ENCODE data around the gene NPAT.
"Not testable (repeated sequence)": the region's sequence is repeated elsewhere in the genome, so short reads cannot be mapped to it uniquely, and the experiment has no call there.

NPAT gene

GRCh38 chr11:108218912-108219783 lies 3.3 kb downstream of the NPAT start:
- DNase-seq (ENCODE audit: low read depth in 2 of 2): no peak

GRCh38 chr11:108218455-108218854 lies 4.0 kb downstream of the NPAT start:
- DNase-seq (ENCODE audit: low read depth in 2 of 2): no peak

GRCh38 chr11:108216988-108217387 lies 5.5 kb downstream of the NPAT start:
- no peak for DNase-seq (ENCODE audit: low read depth in 2 of 2)

GRCh38 chr11:108213784-108214183 lies 8.7 kb downstream of the NPAT start:
- DNase-seq (ENCODE audit: low read depth in 2 of 2): no peak

GRCh38 chr11:108210441-108210840 lies 12.0 kb downstream of the NPAT start:
- DNase-seq (ENCODE audit: low read depth in 2 of 2): no peak

GRCh38 chr11:108207683-108208060 lies 14.8 kb downstream of the NPAT start:
- DNase-seq (ENCODE audit: low read depth in 2 of 2): no peak

GRCh38 chr11:108206969-108207682 lies 15.3 kb downstream of the NPAT start:
- no peak for DNase-seq (ENCODE audit: low read depth in 2 of 2)

- DNase-seq (ENCODE audit: low read depth in 2 of 2): no peak
Observed at GRCh38 chr11:108206171-108206570, 16.3 kb downstream of the NPAT start.

GRCh38 chr11:108204929-108205499 lies 17.4 kb downstream of the NPAT start:
- no peak for DNase-seq (ENCODE audit: low read depth in 2 of 2)

GRCh38 chr11:108204376-108204775 lies 18.1 kb downstream of the NPAT start:
- no peak for DNase-seq (ENCODE audit: low read depth in 2 of 2)

- DNase-seq (ENCODE audit: low read depth in 2 of 2): no peak
Observed at GRCh38 chr11:108203075-108203474, 19.4 kb downstream of the NPAT start.

GRCh38 chr11:108199446-108200321 lies 22.8 kb downstream of the NPAT start:
- DNase-seq (ENCODE audit: low read depth in 2 of 2): peak; percentile 56 to 63

GRCh38 chr11:108198833-108199232 lies 23.6 kb downstream of the NPAT start:
- DNase-seq (ENCODE audit: low read depth in 2 of 2): no peak

GRCh38 chr11:108197351-108197750 lies 25.1 kb downstream of the NPAT start:
- no peak for DNase-seq (ENCODE audit: low read depth in 2 of 2)

GRCh38 chr11:108196901-108197300 lies 25.5 kb downstream of the NPAT start:
- no peak for DNase-seq (ENCODE audit: low read depth in 2 of 2)

GRCh38 chr11:108193725-108194124 lies 28.7 kb downstream of the NPAT start:
- no peak for DNase-seq (ENCODE audit: low read depth in 2 of 2)

- DNase-seq (ENCODE audit: low read depth in 2 of 2): no peak
Observed at GRCh38 chr11:108177570-108177969, 44.9 kb downstream of the NPAT start.

GRCh38 chr11:108170184-108170583 lies 52.3 kb downstream of the NPAT start:
- no peak for DNase-seq (ENCODE audit: low read depth in 2 of 2)

- DNase-seq (ENCODE audit: low read depth in 2 of 2): no peak
Observed at GRCh38 chr11:108167624-108168023, 54.8 kb downstream of the NPAT start.

- DNase-seq (ENCODE audit: low read depth in 2 of 2): not testable (repeated sequence)
Observed at GRCh38 chr11:108162878-108163277, 59.6 kb downstream of the NPAT start.

GRCh38 chr11:108160970-108161566 lies 61.4 kb downstream of the NPAT start:
- no peak for DNase-seq (ENCODE audit: low read depth in 2 of 2)
